C4-2B (cell line): ENCODE data around the gene BCL2L11.

Experiments used
- H3K27ac ChIP-seq: fragments of 450-650 bp; 2 replicates; pipeline ENCODE4 v1.5.1; 2017
- ZFX ChIP-seq: fragments of 450-650 bp; IDR thresholded peaks from 2 replicates; pipeline ENCODE4 v1.6.1; 2017
- TF ChIP-seq, protein P1 (sequence below): fragments of 450-650 bp; conservative IDR thresholded peaks from 2 replicates; pipeline ENCODE4 v1.5.1; 2017; ENCODE audit warnings: mild to moderate bottlenecking

BCL2L11 gene

GRCh38 chr2:111172666-111173065 lies 52.0 kb downstream of the BCL2L11 start:
- TF ChIP-seq, protein P1, sequence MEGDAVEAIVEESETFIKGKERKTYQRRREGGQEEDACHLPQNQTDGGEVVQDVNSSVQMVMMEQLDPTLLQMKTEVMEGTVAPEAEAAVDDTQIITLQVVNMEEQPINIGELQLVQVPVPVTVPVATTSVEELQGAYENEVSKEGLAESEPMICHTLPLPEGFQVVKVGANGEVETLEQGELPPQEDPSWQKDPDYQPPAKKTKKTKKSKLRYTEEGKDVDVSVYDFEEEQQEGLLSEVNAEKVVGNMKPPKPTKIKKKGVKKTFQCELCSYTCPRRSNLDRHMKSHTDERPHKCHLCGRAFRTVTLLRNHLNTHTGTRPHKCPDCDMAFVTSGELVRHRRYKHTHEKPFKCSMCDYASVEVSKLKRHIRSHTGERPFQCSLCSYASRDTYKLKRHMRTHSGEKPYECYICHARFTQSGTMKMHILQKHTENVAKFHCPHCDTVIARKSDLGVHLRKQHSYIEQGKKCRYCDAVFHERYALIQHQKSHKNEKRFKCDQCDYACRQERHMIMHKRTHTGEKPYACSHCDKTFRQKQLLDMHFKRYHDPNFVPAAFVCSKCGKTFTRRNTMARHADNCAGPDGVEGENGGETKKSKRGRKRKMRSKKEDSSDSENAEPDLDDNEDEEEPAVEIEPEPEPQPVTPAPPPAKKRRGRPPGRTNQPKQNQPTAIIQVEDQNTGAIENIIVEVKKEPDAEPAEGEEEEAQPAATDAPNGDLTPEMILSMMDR, result no peak
- TF ChIP-seq ZFX, result no peak
- H3K27ac ChIP-seq, result no peak overlapping the region

DNA sequence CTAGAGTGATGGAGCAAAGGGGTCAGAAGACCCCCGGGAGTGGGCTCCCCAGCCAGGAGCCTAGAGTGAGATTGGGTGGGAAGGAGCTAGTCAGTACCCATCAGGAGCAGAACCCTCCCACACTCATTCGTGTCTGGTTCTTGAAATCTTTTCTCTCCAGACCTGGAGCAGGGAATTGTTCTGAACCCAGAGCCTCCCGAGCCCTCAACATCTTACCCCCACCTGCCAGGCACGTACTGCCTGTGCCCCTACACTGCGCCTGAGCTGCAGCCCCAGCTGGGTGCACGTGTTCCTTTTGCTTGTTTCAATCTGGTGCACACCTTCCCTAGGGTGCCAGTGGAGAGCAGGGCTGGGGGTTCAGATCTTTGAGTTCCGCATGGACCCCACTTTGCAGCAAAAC lies 52.6 kb downstream of the BCL2L11 start:
- TF ChIP-seq, protein P1, result no peak
- TF ChIP-seq ZFX, result no peak
- H3K27ac ChIP-seq, result no peak overlapping the region

- no peak for TF ChIP-seq ZFX
- TF ChIP-seq, protein P1, result no peak
- H3K27ac ChIP-seq, result no peak overlapping the region
Measured at GRCh38 chr2:111173856-111174255, 53.1 kb downstream of the BCL2L11 start.

DNA sequence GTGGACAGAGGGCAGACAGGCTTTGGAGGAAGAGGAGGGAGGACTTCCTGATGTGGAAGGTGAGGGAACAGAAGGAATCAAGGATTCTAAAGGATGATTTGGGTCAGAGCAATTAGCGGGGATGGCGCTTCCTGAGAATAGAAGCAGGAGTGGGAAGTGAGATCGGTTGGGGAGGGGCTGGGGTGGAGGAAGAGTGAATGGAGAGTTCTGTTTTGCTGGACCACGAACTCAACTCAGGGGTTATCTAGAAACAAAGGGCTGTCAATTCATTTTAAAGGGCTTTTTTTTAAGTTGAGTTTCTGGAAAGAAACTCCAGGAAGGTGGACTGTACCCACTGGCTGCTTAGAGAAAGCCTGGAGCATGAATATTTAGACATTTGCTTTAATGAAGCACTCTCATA lies 54.9 kb downstream of the BCL2L11 start:
- H3K27ac ChIP-seq, result no peak overlapping the region
- TF ChIP-seq, protein P1, result no peak
- TF ChIP-seq ZFX, result no peak

GRCh38 chr2:111176388-111176787 lies 55.7 kb downstream of the BCL2L11 start:
- TF ChIP-seq ZFX, result no peak
- TF ChIP-seq, protein P1, result no peak
- H3K27ac ChIP-seq, result no peak overlapping the region

- TF ChIP-seq, protein P1, result no peak
- TF ChIP-seq ZFX, result no peak
- H3K27ac ChIP-seq, result no peak overlapping the region
Measured at GRCh38 chr2:111176867-111177266, 56.2 kb downstream of the BCL2L11 start.

DNA sequence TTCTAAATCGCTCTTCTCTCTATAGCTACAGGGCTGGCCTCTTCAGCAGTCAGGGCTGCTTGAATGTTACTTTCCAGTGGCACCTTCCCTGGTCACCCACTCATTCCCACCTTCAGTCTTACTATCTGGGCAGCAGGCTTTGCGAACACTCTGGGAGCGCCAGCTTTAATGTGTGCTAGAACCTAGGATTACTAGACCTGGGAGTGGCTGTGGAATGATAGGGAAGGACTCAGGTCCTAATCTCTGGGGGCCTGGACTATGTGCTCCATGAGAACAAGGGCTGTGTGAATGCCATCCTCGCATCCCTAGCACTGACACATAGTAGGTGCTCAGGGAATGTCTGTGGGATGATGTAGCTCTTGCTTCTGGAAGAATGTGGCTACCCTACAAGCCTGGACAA lies 57.6 kb downstream of the BCL2L11 start:
- H3K27ac ChIP-seq, result no peak overlapping the region
- TF ChIP-seq ZFX, result no peak
- TF ChIP-seq, protein P1, result no peak
